NCI-H2196 treated with DMSO at 0.1 percent for 48 hours (cell line): ENCODE results near the gene ZNF841.
A peak's percentile ranks its signal among the peaks of the same experiment; 100 is the strongest.
"Not testable (repeated sequence)": the region's sequence is repeated elsewhere in the genome, so short reads cannot be mapped to it uniquely, and the experiment has no call there.

Source experiments
- DNase-seq: peaks from one replicate; lab custom pipeline; 2025; ENCODE audit not compliant: unreplicated experiment; lab: John Stamatoyannopoulos, UW

The ZNF841 gene

DNA sequence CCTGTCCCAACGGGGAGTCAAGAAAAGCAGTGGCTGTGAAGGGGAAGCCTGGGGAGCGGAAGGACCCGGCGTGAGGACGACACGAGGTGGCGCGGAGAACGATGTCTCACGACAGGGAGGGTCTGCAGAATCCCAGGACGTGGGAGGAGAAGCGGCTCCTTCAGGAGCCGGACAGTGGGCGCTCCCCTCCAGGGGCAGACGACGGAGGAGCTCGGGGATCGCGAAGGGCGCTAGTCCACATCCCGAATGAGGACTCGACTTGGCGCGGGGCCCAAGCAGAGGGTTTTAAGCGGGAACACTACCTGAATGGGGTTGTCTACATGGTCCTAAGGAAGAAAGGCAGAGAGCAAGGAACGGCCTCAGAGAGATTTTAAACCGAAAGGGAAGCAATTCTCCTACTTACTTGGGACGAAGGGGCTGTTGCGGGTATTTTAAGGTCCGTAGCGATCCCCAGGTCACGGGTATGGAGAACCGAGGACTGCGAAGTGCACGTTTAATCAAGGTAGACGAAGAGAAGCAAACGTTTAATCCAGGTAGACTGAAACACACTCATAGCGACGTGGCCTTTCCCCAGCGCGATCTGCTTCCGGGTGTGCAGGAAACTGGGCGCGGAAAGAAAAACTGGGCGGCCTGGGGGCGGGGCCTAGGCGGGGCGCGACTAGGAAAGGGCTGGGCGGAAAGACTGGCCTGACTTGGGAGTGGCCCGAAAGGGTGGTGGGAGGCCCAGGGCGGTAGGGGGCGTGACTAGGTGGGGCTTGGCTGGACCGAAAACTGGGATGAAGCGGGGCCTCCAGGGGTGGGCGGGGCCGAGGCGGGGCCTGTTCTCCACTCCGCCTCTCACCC is at the start of gene ZNF841:
Gene ZNF841 (minus strand): TSS at position 594 of the 843 bp plus-strand sequence. CDS start 10,964 bp downstream, outside the sequence.
- DNase-seq: peak; percentile 88

DNA sequence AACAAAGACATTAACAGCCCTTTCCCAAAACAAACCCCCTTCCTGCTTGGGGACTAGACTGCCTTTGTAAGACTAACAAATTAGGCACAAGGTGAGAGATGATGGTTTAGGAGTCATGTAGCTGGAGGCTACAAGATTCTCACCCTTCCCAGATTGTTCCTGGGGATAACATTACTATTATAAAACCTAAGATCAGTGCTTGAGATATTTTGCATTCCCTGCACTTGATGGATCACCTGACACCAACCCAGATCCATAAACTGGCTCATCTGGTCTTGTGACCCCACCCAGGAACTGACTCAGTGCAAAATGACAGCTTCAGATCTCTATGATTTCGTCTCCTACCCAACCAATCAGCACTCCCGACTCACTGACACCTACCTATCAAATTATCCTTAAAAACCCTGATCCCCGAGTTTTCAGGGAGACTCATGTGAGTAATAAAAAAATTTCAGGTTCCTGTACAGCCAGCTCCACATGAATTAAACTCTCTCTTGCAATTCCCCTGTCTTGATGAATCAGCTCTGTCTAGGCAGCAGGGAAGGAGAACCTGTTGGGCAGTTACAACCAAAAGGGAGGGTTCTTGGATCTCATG is 46.5 kb upstream of the ZNF841 start:
- DNase-seq: no peak

DNA sequence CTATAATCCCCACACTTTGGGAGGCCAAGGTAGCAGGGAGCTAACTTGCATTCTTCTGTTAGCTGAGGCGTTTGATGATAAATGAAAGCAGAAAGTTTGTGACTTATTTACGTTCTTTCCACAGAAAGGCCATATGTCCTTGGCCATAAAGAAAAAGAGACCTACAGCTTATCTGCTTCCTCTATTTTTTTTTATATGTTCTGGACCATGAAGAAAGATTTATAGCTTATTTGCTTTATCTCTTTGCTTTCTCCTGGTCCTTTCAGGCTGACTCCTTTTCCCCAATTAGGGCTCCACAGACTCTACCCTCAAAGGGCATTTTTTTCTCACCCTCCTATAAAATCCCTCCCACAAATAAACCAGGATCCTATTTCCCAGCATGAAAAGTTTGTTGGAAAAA is 45.6 kb upstream of the ZNF841 start:
- no peak for DNase-seq

DNA sequence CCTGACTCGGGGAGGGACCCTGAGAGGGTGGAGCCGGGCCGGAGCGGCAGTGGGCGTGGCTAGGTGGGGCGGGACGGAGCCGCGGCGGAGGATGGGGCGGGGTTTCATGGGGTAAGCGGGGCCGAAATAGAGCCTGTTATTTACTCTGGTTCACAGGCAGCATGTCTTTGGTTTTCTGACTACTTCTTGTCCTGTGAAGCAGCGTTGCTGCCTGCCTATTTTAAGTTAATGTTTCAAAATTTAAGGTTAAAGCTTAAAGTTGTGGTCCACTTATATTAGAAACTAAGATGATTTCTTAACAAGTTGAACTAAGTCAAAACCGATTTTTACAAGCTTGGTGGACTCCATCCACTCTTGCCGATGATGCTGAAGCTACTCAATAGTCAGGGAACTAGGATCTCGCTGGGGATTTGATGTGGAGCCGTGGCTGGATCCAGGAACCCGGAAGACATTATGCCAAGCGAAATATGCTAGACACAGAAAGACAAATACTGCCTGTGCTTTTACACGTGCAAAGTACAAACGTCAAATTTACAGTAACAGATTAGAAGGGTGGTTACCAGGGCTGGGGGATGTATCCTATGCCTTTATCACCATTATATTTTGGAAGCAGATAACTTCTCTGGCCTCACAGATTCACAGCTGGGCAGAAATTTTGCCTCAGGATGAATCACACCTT is 44.6 kb upstream of the ZNF841 start:
- DNase-seq: peak; percentile 88

DNA sequence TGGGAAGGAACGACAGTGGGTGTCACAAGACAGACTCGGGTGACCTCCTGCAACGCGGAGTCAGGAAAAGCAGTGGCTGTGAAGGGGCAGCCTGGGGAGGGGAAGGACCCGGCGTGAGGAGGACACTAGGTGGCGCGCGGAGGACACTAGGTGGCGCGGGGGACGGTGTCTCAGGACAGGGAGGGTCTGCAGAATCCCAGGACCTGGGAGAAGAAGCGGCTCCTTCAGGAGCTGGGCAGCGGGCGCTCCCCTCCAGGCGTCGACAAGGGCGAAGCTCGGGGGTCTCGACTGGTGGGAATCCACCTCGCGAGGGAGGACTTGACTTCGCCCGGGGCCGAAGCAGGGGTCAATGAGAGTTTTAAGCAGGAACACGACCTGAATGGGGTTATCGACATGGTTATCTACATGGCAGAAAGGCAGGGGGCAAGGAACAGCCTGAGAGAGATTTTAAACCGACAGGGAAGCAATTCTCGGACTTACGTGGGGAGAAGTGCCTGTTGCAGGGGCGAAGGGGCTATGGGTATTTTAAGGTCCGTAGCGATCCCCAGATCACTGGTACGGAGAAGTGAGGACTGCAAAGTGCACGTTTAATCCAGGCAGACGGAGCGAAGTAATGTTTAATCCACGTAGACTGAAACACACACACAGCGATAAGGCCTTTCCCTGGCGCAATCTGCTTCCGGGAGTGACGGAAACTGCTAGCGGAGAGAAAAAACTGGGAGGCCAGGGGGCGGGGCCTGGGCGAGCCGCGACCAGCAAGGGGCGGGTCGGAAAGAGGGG is 43.9 kb upstream of the ZNF841 start, which contains the start of gene ZNF616:
Gene ZNF616 (minus strand): TSS at position 687 of the 780 bp plus-strand sequence. CDS start 9,426 bp downstream, outside the sequence.
- DNase-seq: peak; percentile 72

DNA sequence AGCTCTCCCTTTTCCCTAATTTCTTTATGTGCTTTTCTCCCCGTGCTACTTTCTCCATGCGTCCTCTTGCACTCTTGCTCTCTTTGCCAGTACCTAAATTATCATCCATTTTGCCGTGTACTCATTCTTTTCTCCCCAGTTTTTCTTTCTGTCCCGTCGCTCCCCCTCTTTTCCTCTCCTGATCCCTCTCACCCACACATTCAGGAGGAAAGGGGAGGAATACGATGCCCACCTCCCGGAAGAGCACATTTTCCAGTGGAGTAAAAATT is 43.4 kb upstream of the ZNF841 start:
- DNase-seq: no peak

DNA sequence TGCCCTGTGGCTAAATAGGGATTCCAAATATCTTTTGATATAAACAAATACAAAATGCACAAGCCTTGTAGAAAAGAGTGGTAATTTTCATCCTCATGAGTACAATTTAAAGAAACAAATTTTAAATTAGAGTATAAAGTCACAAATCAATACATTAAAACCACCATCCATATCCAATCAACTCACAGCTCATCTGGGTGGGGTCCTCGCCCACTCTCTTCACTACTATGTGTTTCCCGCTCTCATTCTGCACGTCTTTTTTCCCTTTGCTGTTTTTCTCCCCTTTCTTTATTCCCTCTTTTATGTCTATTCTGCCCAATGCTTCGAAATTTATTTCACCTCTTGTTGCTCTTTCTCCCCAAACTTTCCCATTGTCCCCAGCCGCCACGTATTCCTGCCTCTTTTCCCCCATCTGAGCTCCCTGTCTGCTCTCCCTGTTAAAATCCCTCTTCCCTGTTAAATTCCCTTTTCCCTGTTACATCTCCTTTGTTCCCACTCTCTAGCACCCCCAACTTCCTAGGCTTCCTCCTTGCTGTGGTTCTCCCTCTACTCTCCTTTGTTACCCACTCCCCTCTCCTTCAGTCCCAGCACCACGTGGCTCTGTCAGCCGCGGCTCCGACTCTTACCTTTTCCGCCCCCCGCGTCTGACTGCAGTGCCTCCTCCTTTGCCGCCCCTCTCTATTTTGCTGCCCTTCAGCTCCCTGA is 42.9 kb upstream of the ZNF841 start:
- DNase-seq: peak; percentile 7

DNA sequence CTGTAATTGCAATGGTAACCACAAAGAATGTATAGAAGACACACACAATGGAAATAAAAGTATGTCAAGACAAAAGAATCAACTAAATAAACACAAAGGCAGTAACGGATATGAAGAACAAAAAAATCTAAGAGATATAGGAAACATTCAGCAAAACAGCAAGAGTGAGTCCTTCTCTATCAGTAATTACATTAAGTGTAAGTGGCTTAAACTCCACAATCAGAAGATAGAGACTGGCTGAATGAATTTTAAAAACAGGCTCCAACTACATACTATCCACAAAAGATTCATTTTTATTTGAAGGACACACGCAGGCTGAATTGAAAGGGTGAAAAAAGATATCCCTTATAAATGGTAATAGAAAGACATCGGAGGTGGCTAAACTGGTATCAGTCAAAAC is 24.7 kb upstream of the ZNF841 start:
- DNase-seq: no peak

DNA sequence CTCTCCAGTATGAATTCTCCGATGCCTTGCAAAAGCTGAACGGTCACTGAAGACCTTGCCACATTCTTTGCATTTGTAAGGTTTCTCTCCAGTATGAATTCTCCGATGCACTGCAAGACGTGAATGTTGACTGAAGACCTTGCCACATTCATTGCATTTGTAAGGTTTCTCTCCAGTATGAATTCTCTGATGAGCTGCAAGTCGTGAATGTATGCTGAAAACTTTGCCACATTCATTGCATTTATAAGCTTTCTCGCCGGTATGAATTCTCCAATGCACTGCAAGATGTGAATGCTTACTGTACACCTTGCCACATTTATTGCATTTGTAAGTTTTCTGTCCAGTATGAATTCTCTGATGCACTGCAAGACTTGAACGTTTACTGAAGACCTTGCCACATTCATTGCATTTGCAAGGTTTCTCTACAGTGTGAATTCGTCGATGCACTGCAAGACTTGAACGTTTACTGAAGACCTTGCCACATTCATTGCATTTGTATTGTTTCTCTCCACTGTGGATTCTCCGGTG is 20.0 kb upstream of the ZNF841 start:
- no peak for DNase-seq

DNA sequence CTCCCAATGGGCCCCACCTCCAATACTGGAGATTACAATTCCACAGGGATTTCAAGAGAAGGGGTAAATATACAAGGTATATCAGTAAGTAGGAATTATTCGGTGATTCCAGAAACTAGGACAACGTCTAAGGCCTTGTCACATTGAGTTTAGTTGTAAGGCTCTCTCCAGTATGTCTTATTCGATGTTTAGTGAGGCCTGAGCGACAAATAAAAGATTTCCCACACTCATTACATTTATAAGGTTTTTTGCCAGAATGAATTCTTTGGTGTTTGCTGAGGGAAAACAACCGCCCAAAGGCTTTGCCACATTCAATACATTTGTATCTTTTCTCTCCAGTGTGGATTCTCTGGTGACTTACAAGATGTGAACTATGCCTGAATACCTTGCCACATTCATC is 19.1 kb upstream of the ZNF841 start:
- DNase-seq: no peak

DNA sequence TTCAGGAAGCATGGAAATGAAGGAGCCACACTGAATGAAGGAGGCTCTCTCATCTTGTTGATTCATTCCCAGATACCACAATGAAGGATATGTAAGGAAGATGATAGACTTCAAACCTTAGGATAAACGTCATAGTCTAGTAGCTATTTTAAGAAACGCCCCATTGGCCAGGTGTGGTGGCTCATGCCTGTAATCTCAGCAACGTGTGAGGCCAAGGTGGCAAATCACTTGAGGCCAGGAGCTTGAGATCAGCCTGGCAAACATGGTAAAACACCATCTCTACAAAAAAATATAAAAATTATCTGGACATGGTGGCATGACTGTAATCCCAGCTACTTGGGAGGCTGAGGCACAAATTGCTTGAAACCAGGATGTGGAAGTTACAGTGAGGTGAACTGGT is 17.1 kb upstream of the ZNF841 start:
- DNase-seq: no peak

DNA sequence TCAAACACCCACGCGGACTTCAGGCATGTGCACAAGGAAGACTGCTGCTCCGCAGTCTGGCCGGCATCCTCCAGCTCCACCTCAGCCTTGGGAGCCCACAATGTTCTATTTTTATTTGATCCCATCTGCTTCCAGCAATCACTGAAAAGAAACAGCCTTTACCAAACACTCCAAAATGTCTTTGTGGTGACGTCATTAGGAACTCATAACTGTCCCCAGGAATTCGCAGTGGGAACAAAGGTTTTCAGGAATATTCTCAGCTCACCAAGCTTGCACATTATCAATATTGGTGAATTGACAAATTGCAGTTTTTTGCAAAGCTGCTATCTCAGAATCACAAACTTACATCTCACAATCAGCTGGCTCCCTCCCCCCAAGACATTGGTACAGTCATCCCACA is 15.2 kb upstream of the ZNF841 start:
- DNase-seq: no peak

DNA sequence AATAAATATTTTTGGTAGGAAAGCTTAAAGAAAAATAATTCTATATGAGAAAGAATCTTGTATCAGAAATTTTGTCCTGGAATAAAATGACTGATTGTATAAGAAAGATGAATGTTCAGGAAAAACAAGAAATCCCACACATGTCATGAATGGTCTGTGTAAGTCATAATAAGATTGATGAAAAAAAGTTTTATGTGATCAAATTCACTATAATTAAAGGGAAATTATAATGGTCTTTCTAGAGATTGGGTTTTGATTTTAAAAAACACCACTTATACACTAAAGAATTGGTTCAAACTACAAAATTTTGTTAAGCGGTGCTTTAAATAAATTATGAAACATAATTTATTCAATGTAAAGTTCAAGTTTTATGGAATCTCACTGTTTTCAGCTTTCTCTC is 7.2 kb upstream of the ZNF841 start:
- DNase-seq: no peak

DNA sequence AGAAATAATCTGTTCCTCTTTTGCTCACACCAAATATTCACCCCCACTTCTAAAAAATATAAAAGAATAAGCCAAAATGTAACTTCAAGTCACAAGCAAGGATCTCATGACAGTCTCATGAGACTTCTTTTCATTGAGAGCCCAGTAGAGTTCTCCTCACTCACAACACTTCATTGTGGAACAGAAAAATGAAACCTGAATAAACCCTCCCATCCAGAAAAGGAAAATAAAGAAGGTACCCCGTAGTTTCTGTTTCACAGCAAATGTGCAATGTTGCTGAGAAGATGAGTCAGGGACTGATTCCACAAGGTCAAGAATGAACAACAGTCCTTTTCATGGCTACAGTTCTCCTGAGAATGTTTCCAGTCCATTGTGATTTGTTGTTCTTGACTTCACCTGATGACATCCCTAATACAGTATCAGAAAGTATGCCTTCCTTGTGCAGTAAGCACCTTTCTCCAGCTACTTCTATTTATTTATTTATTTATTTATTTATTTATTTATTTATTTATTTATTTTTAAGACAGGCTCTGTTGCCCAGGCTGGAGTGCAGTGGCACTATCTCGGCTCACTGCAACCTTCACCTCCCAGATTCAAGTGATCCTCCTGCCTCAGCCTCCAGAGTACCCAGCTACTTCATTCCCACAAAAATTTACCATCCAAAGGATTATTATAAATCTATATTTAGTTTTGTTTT is 6.4 kb upstream of the ZNF841 start:
- no peak for DNase-seq

DNA sequence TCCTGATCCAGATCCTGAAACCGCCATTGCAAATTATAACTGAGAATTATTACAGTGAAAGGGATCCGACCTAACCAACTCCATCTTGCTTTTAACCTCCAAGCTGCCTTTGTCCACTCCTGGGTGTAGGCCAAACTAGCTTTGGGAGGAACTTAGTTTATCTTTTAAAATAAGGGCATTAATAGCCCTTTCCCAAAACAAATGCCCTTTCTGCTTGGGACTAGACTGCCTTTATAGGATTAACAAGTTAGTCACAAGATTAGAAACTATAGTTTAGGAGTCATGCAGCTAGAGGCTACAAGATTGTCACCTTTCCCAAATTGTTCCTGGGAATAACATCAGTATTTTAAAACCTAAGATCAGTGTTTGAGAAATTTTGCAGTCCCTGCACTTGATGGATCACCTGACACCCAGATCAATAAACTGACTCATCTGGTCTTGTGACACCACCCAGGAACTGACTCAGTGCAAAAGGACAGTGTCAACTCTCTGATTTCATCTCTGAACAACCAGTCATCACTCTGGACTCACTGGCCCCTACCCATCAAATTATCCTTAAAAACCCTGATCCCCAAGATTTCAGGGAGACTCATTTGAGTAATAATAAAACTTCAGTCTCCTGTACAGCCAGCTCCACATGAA is 4.1 kb upstream of the ZNF841 start:
- no peak for DNase-seq

DNA sequence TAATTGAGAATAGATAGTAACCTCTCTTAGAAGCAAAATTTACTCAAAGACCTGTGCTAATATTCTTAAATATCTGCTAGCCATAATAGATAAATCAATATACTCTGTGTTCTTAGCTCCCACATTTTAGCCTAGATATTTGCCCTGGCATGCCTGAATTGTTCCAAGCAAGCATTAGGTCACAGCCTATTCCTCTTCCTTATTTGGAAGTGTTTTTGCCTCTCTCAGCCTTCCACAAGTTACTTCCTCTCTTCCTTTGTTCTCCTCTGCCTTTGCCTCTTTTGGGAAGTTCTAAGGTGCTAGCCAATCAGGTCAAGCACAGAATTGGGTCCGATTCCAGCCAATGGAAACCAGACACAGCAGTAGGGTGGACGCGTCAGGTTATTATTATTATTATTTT is 851 bp upstream of the ZNF841 start:
- DNase-seq: not testable (repeated sequence)

DNA sequence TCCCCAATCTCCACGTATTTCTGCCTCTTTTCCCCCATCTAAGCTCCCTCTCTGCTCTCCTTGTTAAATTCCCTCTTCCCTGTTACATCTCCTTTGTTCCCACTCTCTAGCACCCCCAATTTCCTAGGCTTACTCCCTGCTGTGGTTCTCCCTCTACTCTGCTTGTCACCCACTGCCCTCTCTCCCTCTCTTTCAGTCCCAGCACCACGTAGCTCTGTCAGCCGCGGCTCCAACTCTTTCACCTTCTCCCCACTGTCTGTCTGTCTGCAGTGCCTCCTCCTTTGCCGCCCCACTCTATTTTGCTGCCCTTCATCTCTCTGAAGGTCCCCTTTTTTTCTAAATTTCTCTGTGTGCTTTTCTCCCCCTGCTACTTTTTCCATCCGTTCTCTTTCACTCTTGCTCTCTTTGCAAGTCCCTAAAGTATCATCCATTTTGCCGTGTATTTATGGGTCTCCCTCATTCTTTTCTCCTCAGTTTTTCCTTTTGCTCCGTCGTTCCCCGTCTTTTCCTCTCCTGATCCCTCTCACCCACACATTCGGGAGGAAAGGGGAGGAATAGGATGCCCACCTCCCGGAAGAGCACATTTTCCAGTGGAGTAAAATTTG is 937 bp downstream of the ZNF841 start:
- DNase-seq: no peak

DNA sequence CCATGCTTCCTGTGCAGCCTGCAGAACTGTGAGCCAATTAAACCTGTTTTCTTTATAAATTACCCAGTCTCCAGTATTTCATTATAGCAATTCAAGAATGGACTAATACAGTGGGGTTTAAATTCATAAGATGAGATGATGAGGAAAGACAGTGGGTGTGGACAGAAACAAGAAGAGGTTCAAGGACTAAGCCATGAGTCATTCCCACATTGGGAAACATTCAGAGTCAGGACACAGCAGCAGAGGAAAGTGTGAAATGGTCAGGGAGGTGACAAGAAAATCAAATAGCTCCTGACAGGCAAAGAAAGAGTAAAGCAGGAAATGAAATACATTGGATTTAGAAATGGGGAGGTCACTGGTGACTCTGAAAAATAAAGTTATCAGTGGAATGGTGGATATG is 9.1 kb downstream of the ZNF841 start:
- no peak for DNase-seq

DNA sequence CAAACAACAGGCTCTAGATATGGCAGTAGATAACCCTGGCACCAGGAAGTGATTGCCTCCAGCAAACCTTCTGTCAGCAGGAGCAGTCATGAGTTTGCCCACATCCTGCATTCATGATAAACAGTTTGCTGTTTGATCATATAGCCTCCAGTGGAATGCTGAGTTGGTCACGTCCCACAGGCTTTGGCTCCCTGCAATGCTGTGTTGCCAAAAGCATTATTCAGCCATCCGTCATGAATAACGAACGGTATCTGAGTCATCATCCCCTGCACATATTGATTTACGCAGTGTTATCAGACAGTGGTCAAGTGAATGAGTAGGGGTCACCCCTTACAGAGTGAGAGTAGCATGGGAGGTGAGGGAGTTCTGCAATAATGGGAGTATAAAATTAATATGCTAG is 25.1 kb downstream of the ZNF841 start:
- DNase-seq: no peak
